CD14-positive monocyte (primary cell): ENCODE results near the gene WEE1. TPM values are rescaled to one million over a fixed set of nuclear protein-coding genes. Genes with fewer than 3 reads are reported as not detected.

ENCODE experiments used
- DNase-seq, 3 donors: peaks; one replicate each; pipeline ENCODE4 v3.0.0-alpha.2; 2011 to 2022
- H2AFZ ChIP-seq: 2 replicates; pipeline ENCODE4 v1.6.0; 2012; ENCODE audit warnings: mild to moderate bottlenecking, low read depth, low read length, inconsistent platforms; ENCODE audit not compliant: insufficient read depth, poor library complexity, severe bottlenecking
- H3K27ac ChIP-seq, 2 donors: 1 replicate in 1 of 2; 2 replicates in 1 of 2; pipeline ENCODE4 v1.5.1; 2012 to 2013; ENCODE audit warnings: low read length in 2 of 2, control low read depth in 1 of 2, inconsistent platforms in 1 of 2, low read depth in 1 of 2, mild to moderate bottlenecking in 1 of 2
- H3K27me3 ChIP-seq, 2 donors: one replicate each; pipeline versions ENCODE4 v1.6.0 to v1.6.1; 2011 to 2013; ENCODE audit warnings: low read length in 2 of 2; ENCODE audit not compliant: control insufficient read depth in 2 of 2, insufficient read depth in 2 of 2
- H3K36me3 ChIP-seq, 2 donors: replicated peaks in 1 of 2; 1 replicate in 1 of 2; 2 replicates in 1 of 2; pipeline versions ENCODE4 v1.5.1 to v1.6.1; 2012 to 2013; ENCODE audit warnings: low read length in 2 of 2, control low read depth in 1 of 2, inconsistent platforms in 1 of 2, mild to moderate bottlenecking in 1 of 2; ENCODE audit not compliant: insufficient read depth in 2 of 2, control insufficient read depth in 1 of 2
- H3K4me1 ChIP-seq, 2 donors: 1 replicate in 1 of 2; 2 replicates in 1 of 2; pipeline versions ENCODE4 v1.5.1 to v1.6.1; 2012 to 2013; ENCODE audit warnings: low read length in 2 of 2, control low read depth in 1 of 2, inconsistent platforms in 1 of 2, mild to moderate bottlenecking in 1 of 2, moderate library complexity in 1 of 2; ENCODE audit not compliant: insufficient read depth in 2 of 2, control insufficient read depth in 1 of 2
- H3K4me2 ChIP-seq: replicated peaks from 2 replicates; pipeline ENCODE3; 2012; ENCODE audit warnings: low read length, moderate library complexity, mild to moderate bottlenecking; ENCODE audit not compliant: poor library complexity, severe bottlenecking; ENCODE audit errors: extremely low read depth
- H3K4me3 ChIP-seq, 3 experiments: fragments of 200-600 bp in 1 of 3; sonication (generic) in 1 of 3; replicated peaks in 1 of 3; 1 replicate in 2 of 3; 2 replicates in 1 of 3; pipeline ENCODE4 v1.5.1; 2011 to 2013; ENCODE audit warnings: low read length in 3 of 3, mild to moderate bottlenecking in 3 of 3, control low read depth in 2 of 3, low read depth in 2 of 3, inconsistent platforms in 1 of 3, moderate library complexity in 1 of 3
- H3K79me2 ChIP-seq: 2 replicates; pipeline ENCODE4 v1.6.0; 2012; ENCODE audit warnings: mild to moderate bottlenecking, control low read depth, inconsistent platforms, low read length, moderate library complexity; ENCODE audit not compliant: insufficient read depth
- H3K9ac ChIP-seq: 2 replicates; pipeline ENCODE4 v1.6.0; 2017; ENCODE audit warnings: low read length, mild to moderate bottlenecking; ENCODE audit not compliant: insufficient read depth, poor library complexity, severe bottlenecking
- H3K9me3 ChIP-seq, 2 donors: replicated peaks in 1 of 2; 1 replicate in 1 of 2; 2 replicates in 1 of 2; pipeline versions ENCODE4 v1.5.1 to v1.6.1; 2012 to 2013; ENCODE audit warnings: low read length in 2 of 2, control low read depth in 1 of 2; ENCODE audit not compliant: control insufficient read depth in 1 of 2, insufficient read depth in 1 of 2
- H4K20me1 ChIP-seq: 2 replicates; pipeline ENCODE4 v1.6.0; 2012; ENCODE audit warnings: mild to moderate bottlenecking, low read length, control low read depth, moderate library complexity; ENCODE audit not compliant: insufficient read depth
- H3K27ac Mint-ChIP-seq, 7 donors: one replicate each; pipeline ENCODE4 v1.8.0; 2020; ENCODE audit warnings: mild to moderate bottlenecking in 7 of 7, mixed read lengths in 7 of 7, moderate library complexity in 6 of 7, inconsistent platforms in 2 of 7
- H3K27me3 Mint-ChIP-seq, 3 donors: one replicate each; pipeline ENCODE4 v1.8.0; 2021 to 2022; ENCODE audit warnings: low read depth in 3 of 3, mild to moderate bottlenecking in 3 of 3, mixed read lengths in 3 of 3, moderate library complexity in 3 of 3, inconsistent platforms in 1 of 3
- H3K36me3 Mint-ChIP-seq, 2 donors: one replicate each; pipeline ENCODE4 v1.8.0; 2020; ENCODE audit warnings: mixed read lengths in 2 of 2, inconsistent platforms in 1 of 2, mild to moderate bottlenecking in 1 of 2
- H3K4me1 Mint-ChIP-seq: one replicate; pipeline ENCODE4 v1.8.0; 2020; ENCODE audit warnings: mild to moderate bottlenecking, mixed read lengths
- H3K4me3 Mint-ChIP-seq, 2 donors: one replicate each; pipeline ENCODE4 v1.8.0; 2020; ENCODE audit warnings: mild to moderate bottlenecking in 2 of 2, mixed read lengths in 2 of 2, moderate library complexity in 1 of 2
- H3K9me3 Mint-ChIP-seq, 7 donors: one replicate each; pipeline ENCODE4 v1.8.0; 2020 to 2022; ENCODE audit warnings: mixed read lengths in 7 of 7, mild to moderate bottlenecking in 6 of 7, moderate library complexity in 6 of 7, inconsistent platforms in 2 of 7
- WGBS: methylation state at CpG from one replicate; pipeline ENCODE4 v1.1.5; 2013; ENCODE audit warnings: missing lambda C conversion rate; ENCODE audit not compliant: insufficient coverage; 5-methylcytosine and 5-hydroxymethylcytosine counted together
- intact Hi-C, 2 donors: fragments of 100-400 bp; cut with micrococcal nuclease; formaldehyde crosslinking; loops; one replicate each; pipeline versions ENCODE4 v1.15.0 to v1.15.1; 2023
- polyA plus RNA-seq, 3 donors: library from polyadenylated mRNA; depleted of rRNA in 1 of 3; unstranded in 2 of 3; stranded (reverse) in 1 of 3; fragments of 300-500 nt in 2 of 3; fragments of >200 nt in 1 of 3; fragmentation: Illumina TruSeq in 2 of 3; gene quantifications; 1 replicate in 2 of 3; 2 replicates in 1 of 3; pipeline ENCODE4 v1.2.3, GENCODE V29; 2012 to 2021
- TF ChIP-seq, protein P1 (sequence below): fragments of 200-600 bp; IDR thresholded peaks from one replicate; pipeline ENCODE4 v1.8.0; 2022; ENCODE audit warnings: antibody characterized with exemption, mild to moderate bottlenecking

The WEE1 gene
- polyA plus RNA-seq, 3 donors, result 0.05 to 0.41 (median 0.22) TPM

GRCh38 chr11:9609002-9609759 lies 35.7 kb downstream of the WEE1 start:
- H3K27ac Mint-ChIP-seq, result no peak overlapping the region
- TF ChIP-seq, protein P1, sequence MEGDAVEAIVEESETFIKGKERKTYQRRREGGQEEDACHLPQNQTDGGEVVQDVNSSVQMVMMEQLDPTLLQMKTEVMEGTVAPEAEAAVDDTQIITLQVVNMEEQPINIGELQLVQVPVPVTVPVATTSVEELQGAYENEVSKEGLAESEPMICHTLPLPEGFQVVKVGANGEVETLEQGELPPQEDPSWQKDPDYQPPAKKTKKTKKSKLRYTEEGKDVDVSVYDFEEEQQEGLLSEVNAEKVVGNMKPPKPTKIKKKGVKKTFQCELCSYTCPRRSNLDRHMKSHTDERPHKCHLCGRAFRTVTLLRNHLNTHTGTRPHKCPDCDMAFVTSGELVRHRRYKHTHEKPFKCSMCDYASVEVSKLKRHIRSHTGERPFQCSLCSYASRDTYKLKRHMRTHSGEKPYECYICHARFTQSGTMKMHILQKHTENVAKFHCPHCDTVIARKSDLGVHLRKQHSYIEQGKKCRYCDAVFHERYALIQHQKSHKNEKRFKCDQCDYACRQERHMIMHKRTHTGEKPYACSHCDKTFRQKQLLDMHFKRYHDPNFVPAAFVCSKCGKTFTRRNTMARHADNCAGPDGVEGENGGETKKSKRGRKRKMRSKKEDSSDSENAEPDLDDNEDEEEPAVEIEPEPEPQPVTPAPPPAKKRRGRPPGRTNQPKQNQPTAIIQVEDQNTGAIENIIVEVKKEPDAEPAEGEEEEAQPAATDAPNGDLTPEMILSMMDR, result no peak
- Histone ChIP-seq H3K4me2 (no peak overlapping the region), H4K20me1 (no peaks in the 10 kb centered on the region), H2AFZ (no peak overlapping the region), H3K4me1 (peaks cover 0 to 13% of the 10 kb centered on the region in 2 donors), H3K9ac (no peak overlapping the region), H3K4me3 (no peak overlapping the region), H3K36me3 (no peaks in the 10 kb centered on the region), H3K27me3 (no peaks in the 10 kb centered on the region), H3K27ac (no peak overlapping the region), H3K9me3 (no peaks in the 10 kb centered on the region), H3K79me2 (no peaks in the 10 kb centered on the region)
- H3K4me3 Mint-ChIP-seq, result no peak overlapping the region
- peaks cover 0 to 2% (median 0%) of the 10 kb centered on the region in 7 donors for H3K9me3 Mint-ChIP-seq
- peaks cover 0 to 6% (median 4%) of the 10 kb centered on the region in 3 donors for H3K27me3 Mint-ChIP-seq
- DNase-seq, result no peak
- 96% methylated on average over 7 of the region's 7 CpGs for WGBS
- H3K36me3 Mint-ChIP-seq, result no peaks in the 10 kb centered on the region
- intact Hi-C loops, result no loop called here
- peaks cover 8% of the 10 kb centered on the region for H3K4me1 Mint-ChIP-seq

DNA sequence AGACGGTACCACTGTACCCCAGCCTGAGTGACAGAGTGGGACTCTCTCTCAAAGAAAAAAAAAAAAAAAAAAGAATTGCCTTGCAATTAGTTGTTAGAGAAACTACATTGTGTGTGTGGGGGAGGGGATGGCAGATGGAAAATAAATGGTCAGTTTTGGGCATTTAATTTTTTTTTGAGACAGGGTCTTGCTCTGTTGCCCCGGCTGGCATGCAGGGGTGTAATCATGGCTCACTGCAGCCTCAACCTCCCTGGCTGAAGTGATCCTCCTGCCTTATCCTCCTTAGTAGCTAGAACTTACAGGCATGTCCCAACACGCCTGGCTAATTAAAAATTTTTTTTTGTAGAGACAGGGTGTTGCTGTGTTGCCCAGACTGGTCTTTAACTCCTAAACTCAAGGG lies 36.4 kb downstream of the WEE1 start:
- Histone ChIP-seq H3K27me3 (no peaks in the 10 kb centered on the region), H3K4me1 (peaks cover 6 to 20% of the 10 kb centered on the region in 2 donors), H3K9me3 (no peaks in the 10 kb centered on the region), H3K27ac (no peak overlapping the region), H4K20me1 (no peaks in the 10 kb centered on the region), H3K36me3 (no peaks in the 10 kb centered on the region), H3K4me2 (no peak overlapping the region), H3K9ac (no peak overlapping the region), H2AFZ (no peak overlapping the region), H3K79me2 (no peaks in the 10 kb centered on the region), H3K4me3 (no peak overlapping the region)
- Mint-ChIP-seq H3K27ac (no peak overlapping the region), H3K27me3 (peaks cover 0 to 4% (median 4%) of the 10 kb centered on the region in 3 donors), H3K4me1 (peaks cover 13% of the 10 kb centered on the region), H3K9me3 (peaks cover 0 to 2% (median 0%) of the 10 kb centered on the region in 7 donors), H3K4me3 (no peak overlapping the region), H3K36me3 (no peaks in the 10 kb centered on the region)
- no peak for DNase-seq
- intact Hi-C loops, result loop anchor here in 1 of 2 donors (5.0 to 10.0 kb wide), 3 partner anchors 55 to 145 kb away; partner anchors contain the start of gene SWAP70
- no CpG with 5 or more reads among the region's 3 CpGs for WGBS
- TF ChIP-seq, protein P1, result no peak
